H1 (cell line): ENCODE measurements around the gene MRFAP1L1. TPM values are rescaled to one million over a fixed set of nuclear protein-coding genes. Genes with fewer than 3 reads are reported as not detected.
A peak's percentile ranks its signal among the peaks of the same experiment; 100 is the strongest.

ENCODE experiments used
- CTCF ChIA-PET: fragments of 300-600 bp; sonication (Branson Sonifier 250); formaldehyde crosslinking; loops from one replicate; lab custom pipeline; 2021; ENCODE audit not compliant: partially characterized antibody; lab: Charles Lee
- POLR2A ChIA-PET: fragments of 300-600 bp; sonication (Branson Sonifier 250); formaldehyde crosslinking; loops from one replicate; lab custom pipeline; 2021; ENCODE audit warnings: inconsistent platforms; ENCODE audit not compliant: partially characterized antibody; lab: Charles Lee
- DNase-seq, 2 experiments: peaks; one replicate each; pipeline versions ENCODE4 v3.0.0 to v3.0.0-alpha.2; 2010 to 2022; ENCODE audit warnings: low spot score in 2 of 2, low read depth in 1 of 2, mixed read lengths in 1 of 2
- FAIRE-seq: peaks from 2 replicates; lab custom pipeline; 2011; peaks lifted over from hg19 to GRCh38; lab: Jason Lieb, UNC
- H2AFZ ChIP-seq: 2 replicates; pipeline ENCODE4 v1.8.1; 2012; ENCODE audit warnings: low read length, inconsistent platforms
- H2AK5ac ChIP-seq: 2 replicates; pipeline ENCODE4 v1.6.1; 2013; ENCODE audit warnings: low read depth, low read length
- H2BK120ac ChIP-seq: replicated peaks from 2 replicates; pipeline ENCODE3; 2013; ENCODE audit warnings: low read depth, low read length, inconsistent platforms
- H2BK12ac ChIP-seq: 2 replicates; pipeline ENCODE4 v1.6.1; 2013; ENCODE audit warnings: low read depth, low read length
- H2BK15ac ChIP-seq: 2 replicates; pipeline ENCODE4 v1.6.1; 2013; ENCODE audit warnings: low read length
- H2BK20ac ChIP-seq: 2 replicates; pipeline ENCODE4 v1.6.1; 2013; ENCODE audit warnings: low read length
- H2BK5ac ChIP-seq: 2 replicates; pipeline ENCODE4 v1.6.1; 2013; ENCODE audit warnings: low read depth, low read length
- H3K14ac ChIP-seq: 2 replicates; pipeline ENCODE4 v1.6.1; 2013; ENCODE audit warnings: inconsistent platforms; ENCODE audit not compliant: insufficient read length
- H3K18ac ChIP-seq: 2 replicates; pipeline ENCODE4 v1.6.1; 2013; ENCODE audit warnings: low read length; ENCODE audit errors: extremely low read depth
- H3K23ac ChIP-seq: 2 replicates; pipeline ENCODE4 v1.6.1; 2013; ENCODE audit warnings: inconsistent platforms; ENCODE audit not compliant: insufficient read length
- H3K23me2 ChIP-seq: 2 replicates; pipeline ENCODE4 v1.6.1; 2013; ENCODE audit warnings: low read depth, low read length
- H3K27ac ChIP-seq: 2 replicates; pipeline ENCODE4 v1.6.1; 2011; ENCODE audit warnings: low read depth, low read length, inconsistent platforms
- H3K27me3 ChIP-seq, 4 experiments: replicated peaks in 1 of 4; 1 replicate in 1 of 4; 2 replicates in 3 of 4; pipeline versions ENCODE4 v1.6.1 to v1.8.1; 2011 to 2013; ENCODE audit warnings: low read length in 3 of 4, mild to moderate bottlenecking in 3 of 4, inconsistent platforms in 2 of 4, mixed read lengths in 2 of 4, moderate library complexity in 1 of 4; ENCODE audit not compliant: control insufficient read depth in 3 of 4, insufficient read depth in 3 of 4; ENCODE audit errors: extremely low read depth in 1 of 4
- H3K36me3 ChIP-seq, 4 experiments: 2 replicates each; pipeline versions ENCODE4 v1.6.1 to v1.8.1; 2011 to 2013; ENCODE audit warnings: mild to moderate bottlenecking in 4 of 4, low read length in 3 of 4, moderate library complexity in 2 of 4, control low read depth in 1 of 4, inconsistent platforms in 1 of 4; ENCODE audit not compliant: insufficient read depth in 4 of 4, control insufficient read depth in 2 of 4
- H3K4ac ChIP-seq: replicated peaks from 2 replicates; pipeline ENCODE3; 2013; ENCODE audit warnings: low read length, low read depth, mixed read lengths, inconsistent platforms; ENCODE audit not compliant: insufficient read length
- H3K4me1 ChIP-seq, 4 experiments: replicated peaks in 1 of 4; 1 replicate in 1 of 4; 2 replicates in 3 of 4; pipeline versions ENCODE4 v1.6.1 to v1.8.1; 2011 to 2013; ENCODE audit warnings: low read length in 3 of 4, inconsistent platforms in 2 of 4, mixed read lengths in 1 of 4; ENCODE audit not compliant: insufficient read depth in 4 of 4, control insufficient read depth in 3 of 4
- H3K4me2 ChIP-seq, 2 experiments: 2 replicates each; pipeline versions ENCODE4 v1.6.1 to v1.8.1; 2011 to 2013; ENCODE audit warnings: low read depth in 2 of 2, low read length in 2 of 2, control low read depth in 1 of 2, inconsistent platforms in 1 of 2, mild to moderate bottlenecking in 1 of 2; ENCODE audit not compliant: insufficient read depth in 1 of 2
- H3K4me3 ChIP-seq, 4 experiments: fragments of 200-600, 300-600 bp in 1 of 4; sonication (generic), shearing (Covaris generic), sonication (Bioruptor Twin) in 1 of 4; 2 replicates each; pipeline versions ENCODE4 v1.5.1 to v1.8.1; 2011 to 2016; ENCODE audit warnings: low read length in 4 of 4, low read depth in 3 of 4, control low read depth in 2 of 4, inconsistent platforms in 2 of 4, mild to moderate bottlenecking in 2 of 4, mixed read lengths in 1 of 4, moderate library complexity in 1 of 4; ENCODE audit not compliant: insufficient read depth in 2 of 4; ENCODE audit errors: extremely low read depth in 1 of 4
- H3K56ac ChIP-seq: replicated peaks from 2 replicates; pipeline ENCODE3; 2013; ENCODE audit warnings: low read depth, mild to moderate bottlenecking, mixed read lengths, low read length, inconsistent platforms; ENCODE audit not compliant: insufficient read length
- H3K79me1 ChIP-seq: 2 replicates; pipeline ENCODE4 v1.6.1; 2013; ENCODE audit warnings: low read depth, low read length, control low read depth
- H3K79me2 ChIP-seq, 2 experiments: 2 replicates each; pipeline versions ENCODE4 v1.6.1 to v1.8.1; 2012 to 2013; ENCODE audit warnings: low read length in 2 of 2, mild to moderate bottlenecking in 2 of 2, inconsistent platforms in 1 of 2; ENCODE audit not compliant: insufficient read depth in 2 of 2, control insufficient read depth in 1 of 2
- H3K9ac ChIP-seq, 4 experiments: replicated peaks in 1 of 4; 1 replicate in 1 of 4; 2 replicates in 3 of 4; pipeline versions ENCODE4 v1.6.1 to v1.8.1; 2011 to 2013; ENCODE audit warnings: low read depth in 3 of 4, low read length in 3 of 4, control low read depth in 2 of 4, mild to moderate bottlenecking in 2 of 4, moderate library complexity in 2 of 4, inconsistent platforms in 1 of 4; ENCODE audit errors: extremely low read depth in 1 of 4
- H3K9me3 ChIP-seq, 2 experiments: 2 replicates each; pipeline versions ENCODE4 v1.6.1 to v1.8.1; 2012 to 2013; ENCODE audit warnings: mild to moderate bottlenecking in 2 of 2, moderate library complexity in 2 of 2, control low read depth in 1 of 2, inconsistent platforms in 1 of 2, low read depth in 1 of 2, low read length in 1 of 2, mixed read lengths in 1 of 2; ENCODE audit not compliant: insufficient read depth in 2 of 2
- H4K20me1 ChIP-seq, 2 experiments: replicated peaks in 1 of 2; 2 replicates each; pipeline versions ENCODE3 to v1.8.1; 2011 to 2013; ENCODE audit warnings: inconsistent platforms in 2 of 2, low read length in 2 of 2, mild to moderate bottlenecking in 1 of 2; ENCODE audit not compliant: insufficient read depth in 2 of 2, control insufficient read depth in 1 of 2
- H4K5ac ChIP-seq: 2 replicates; pipeline ENCODE4 v1.6.1; 2013; ENCODE audit warnings: low read length, low read depth, mixed read lengths, inconsistent platforms; ENCODE audit not compliant: insufficient read length
- H4K8ac ChIP-seq: 2 replicates; pipeline ENCODE4 v1.8.0; 2013; ENCODE audit warnings: mild to moderate bottlenecking, moderate library complexity, low read length, inconsistent platforms; ENCODE audit not compliant: insufficient read depth; ENCODE audit errors: extremely low read depth
- H4K91ac ChIP-seq: replicated peaks from 2 replicates; pipeline ENCODE3; 2013; ENCODE audit warnings: low read length, mixed read lengths, inconsistent platforms; ENCODE audit not compliant: insufficient read length
- ASH2L ChIP-seq: fragments of 200-600, 300-600 bp; sonication (generic); IDR thresholded peaks from one replicate; pipeline ENCODE4 v1.7.1; 2017; ENCODE audit warnings: low read length
- BCL11A ChIP-seq, 2 experiments: IDR thresholded peaks; one replicate each; pipeline ENCODE4 v1.6.1; 2011; ENCODE audit warnings: low read depth in 2 of 2, low read length in 2 of 2, mild to moderate bottlenecking in 2 of 2
- CBX5 ChIP-seq: fragments of 300-800, 300-1000 bp; sonication (generic); IDR thresholded peaks from 2 replicates; pipeline ENCODE4 v1.7.1; 2016; ENCODE audit warnings: antibody characterized with exemption, low read length, low read depth
- HDAC2 ChIP-seq, 2 experiments: fragments of 300-600 bp in 1 of 2; sonication (generic) in 1 of 2; IDR thresholded peaks; 2 replicates each; pipeline ENCODE4 v1.6.1; 2011 to 2012; ENCODE audit warnings: low read depth in 2 of 2, low read length in 2 of 2, mild to moderate bottlenecking in 2 of 2, moderate library complexity in 2 of 2, borderline replicate concordance in 1 of 2, inconsistent platforms in 1 of 2
- JUN ChIP-seq: IDR thresholded peaks from 2 replicates; pipeline ENCODE4 v1.6.1; 2011; ENCODE audit warnings: low read depth, mild to moderate bottlenecking, improper control_type of control experiment, low read length
- POLR2AphosphoS5 ChIP-seq: IDR thresholded peaks from 2 replicates; pipeline ENCODE4 v1.6.1; 2011; ENCODE audit warnings: low read depth, low read length
- RAD21 ChIP-seq, 2 experiments: IDR thresholded peaks in 1 of 2; conservative IDR thresholded peaks in 1 of 2; 2 replicates each; pipeline ENCODE4 v1.6.1; 2011; ENCODE audit warnings: low read depth in 2 of 2, low read length in 2 of 2, improper control_type of control experiment in 1 of 2, inconsistent platforms in 1 of 2, mild to moderate bottlenecking in 1 of 2, moderate library complexity in 1 of 2
- RBBP5 ChIP-seq: IDR thresholded peaks from 2 replicates; pipeline ENCODE4 v1.7.1; 2012; ENCODE audit warnings: low read depth, mild to moderate bottlenecking, inconsistent platforms, low read length, moderate library complexity, borderline replicate concordance
- SP2 ChIP-seq: IDR thresholded peaks from 2 replicates; pipeline ENCODE4 v1.6.1; 2012; ENCODE audit warnings: mild to moderate bottlenecking, low read length, inconsistent platforms
- WGBS, 2 experiments: shearing (Covaris generic) in 1 of 2; methylation state at CpG; one replicate each; pipeline versions ENCODE4 v1.1.6 to v1.1.7; 2013 to 2015; ENCODE audit warnings: low lambda C conversion rate in 2 of 2, mixed read lengths in 2 of 2, inconsistent platforms in 1 of 2, low coverage in 1 of 2, missing lambda C conversion rate in 1 of 2; ENCODE audit not compliant: insufficient replicate concordance in 2 of 2, insufficient coverage in 1 of 2, insufficient read length in 1 of 2; ENCODE audit errors: extremely low coverage in 1 of 2, missing lambda C conversion rate in 1 of 2; 5-methylcytosine and 5-hydroxymethylcytosine counted together
- polyA plus RNA-seq, 7 experiments: library from polyadenylated mRNA; depleted of rRNA in 3 of 7; stranded (reverse) in 5 of 7; unstranded in 2 of 7; fragments of >200 nt in 5 of 7; fragments of 200-250 nt in 2 of 7; gene quantifications; 1 replicate in 5 of 7; 2 replicates in 1 of 7; 4 replicates in 1 of 7; pipeline versions ENCODE4 v1.2.1 to v1.2.3, GENCODE V29; 2011 to 2013; ENCODE audit warnings: missing spikeins in 2 of 7, mixed read lengths in 2 of 7
- total RNA-seq: library from RNA; stranded (reverse); fragmentation: NEBNext Ultra II Directional; extraction: Animal tissue kit (Norgen Biotek cat#: 25700); gene quantifications from 2 replicates; pipeline ENCODE4 v1.2.1, GENCODE V29; 2021
- TF ChIP-seq, protein P1 (sequence below): IDR thresholded peaks from 2 replicates; pipeline ENCODE4 v1.6.1; 2012; ENCODE audit warnings: inconsistent platforms

MRFAP1L1 gene
- total and polyA plus RNA-seq, 2 of the 8 experiments (the other 6 are each of a cell fraction or from before 2014, with no cell fraction given): 26.8 to 54.3 TPM

DNA sequence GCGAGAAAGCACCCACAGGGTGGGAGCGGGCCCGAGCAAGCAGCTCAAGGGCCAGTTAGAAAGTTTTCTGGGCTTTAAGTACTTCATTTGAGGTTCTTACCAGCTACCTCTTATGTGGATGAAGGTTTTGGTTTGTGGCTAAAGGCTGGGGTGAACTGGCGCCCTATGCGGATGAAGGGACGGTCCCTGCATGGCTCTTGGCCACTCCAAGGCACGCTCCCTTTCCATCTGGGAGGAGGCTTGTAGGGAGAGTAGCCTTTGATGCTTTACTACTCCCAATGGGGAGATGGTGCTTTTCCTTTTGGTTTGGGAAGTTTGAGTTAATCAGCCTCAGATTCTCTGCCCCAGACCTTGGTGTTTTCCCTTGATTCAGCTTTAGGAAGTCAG, 51.5 kb downstream of the MRFAP1L1 start:
- WGBS, 2 experiments: 83% methylated on average over 7 of the region's 7 CpGs; no CpG with 5 or more reads in 1 of the 2 experiments
- H3K4ac ChIP-seq: no peak overlapping the region
- H3K56ac ChIP-seq: no peak overlapping the region
- H3K27ac ChIP-seq: no peak overlapping the region
- POLR2A ChIA-PET: interaction anchor here (0.6 to 1.5 kb wide), 7 partner anchors 9 to 45 kb away, joined by 3 to 5 read pairs (median 3); partner anchors contain the start of gene MRFAP1
- H3K4me2 ChIP-seq: peak overlapping the region; percentile 73 to 90
- H4K8ac ChIP-seq: no peak overlapping the region
- H3K9ac ChIP-seq: no peak overlapping the region
- peak overlapping the region; percentile 61; the same call in 1 of the 2 replicates for H2BK15ac ChIP-seq
- no peaks in the 10 kb centered on the region for H3K36me3 ChIP-seq
- H2AK5ac ChIP-seq: no peak overlapping the region
- CTCF ChIA-PET: interaction anchor here (0.7 to 2.2 kb wide), 7 partner anchors 10 to 1117 kb away, joined by 3 to 8 read pairs (median 3); no protein-coding TSS in a partner anchor
- FAIRE-seq: no peak
- no peak overlapping the region for H2BK12ac ChIP-seq
- no peak overlapping the region for H3K23ac ChIP-seq
- 0 out of 2 replicates have a peak overlapping the region, but pooled peaks have one; percentile 48 for H3K18ac ChIP-seq
- H2AFZ ChIP-seq: peak overlapping the region; percentile 43
- no peaks in the 10 kb centered on the region for H3K79me1 ChIP-seq
- peak overlapping the region; percentile 52; the same call in 1 of the 2 replicates for H2BK5ac ChIP-seq
- DNase-seq: no peak
- no peaks in the 10 kb centered on the region for H3K79me2 ChIP-seq
- H3K4me1 ChIP-seq: no peaks in the 10 kb centered on the region; a peak in 2 of 7 replicates
- peaks cover 6% of the 10 kb centered on the region; the same call in 1 of the 2 replicates for H3K23me2 ChIP-seq
- H2BK120ac ChIP-seq: no peak overlapping the region
- H3K27me3 ChIP-seq: peaks cover 0 to 24% (median 16%) of the 10 kb centered on the region in 4 experiments; a peak in 5 of 7 replicates
- H3K4me3 ChIP-seq: peak overlapping the region in 2 of 4 experiments; percentile 28 to 56; a peak in 4 of 8 replicates
- no peak overlapping the region for H4K91ac ChIP-seq
- TF ChIP-seq, protein P1, sequence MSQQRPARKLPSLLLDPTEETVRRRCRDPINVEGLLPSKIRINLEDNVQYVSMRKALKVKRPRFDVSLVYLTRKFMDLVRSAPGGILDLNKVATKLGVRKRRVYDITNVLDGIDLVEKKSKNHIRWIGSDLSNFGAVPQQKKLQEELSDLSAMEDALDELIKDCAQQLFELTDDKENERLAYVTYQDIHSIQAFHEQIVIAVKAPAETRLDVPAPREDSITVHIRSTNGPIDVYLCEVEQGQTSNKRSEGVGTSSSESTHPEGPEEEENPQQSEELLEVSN: no peak
- TF ChIP-seq JUN (no peak), ASH2L (no peak), SP2 (no peak), RAD21 (IDR thresholded peaks at IDR 0.05 in 1 of 2, conservative IDR thresholded peaks at IDR 0.05 in 1 of 2; ENCODE audit: low read depth in 2 of 2, low read length in 2 of 2) (no peak), CBX5 (no peak), HDAC2 (IDR thresholded peaks at IDR 0.05; ENCODE audit: borderline replicate concordance in 1 of 2, low read depth in 2 of 2, low read length in 2 of 2) (no peak), RBBP5 (no peak), BCL11A (IDR thresholded peaks at IDR 0.05; ENCODE audit: low read depth in 2 of 2, low read length in 2 of 2) (no peak), POLR2AphosphoS5 (no peak)
- no peak overlapping the region for H2BK20ac ChIP-seq
- H3K9me3 ChIP-seq: no peaks in the 10 kb centered on the region
- no peak overlapping the region for H3K14ac ChIP-seq
- H4K5ac ChIP-seq: no peak overlapping the region
- H4K20me1 ChIP-seq: no peaks in the 10 kb centered on the region
